ENCODE data around the gene CXADR.

Gene CXADR

GRCh38 chr21:17609681-17610080 is 96.8 kb downstream of the CXADR start:
- Histone ChIP-seq H4K20me1 (ENCODE audit: control insufficient read depth, insufficient read depth, low read depth, low read length) (peaks cover 29% of the 10 kb centered on the region), H3K9me2 (replicated peaks; ENCODE audit: control insufficient read depth, low read length) (no peaks in the 10 kb centered on the region), H3K36me3 (ENCODE audit: control insufficient read depth, low read length) (peaks cover 74% of the 10 kb centered on the region), H3K27ac (ENCODE audit: low read depth, low read length) (no peak overlapping the region), H3K27me3 (ENCODE audit: control insufficient read depth, low read length) (no peaks in the 10 kb centered on the region), H3F3A (ENCODE audit: control insufficient read depth, insufficient read depth) (peaks cover 4% of the 10 kb centered on the region; the same call in 1 of the 2 replicates), H3K4me1 (ENCODE audit: control insufficient read depth, low read length) (peaks cover 25% of the 10 kb centered on the region), H3K9me3 (ENCODE audit: control insufficient read depth, insufficient read depth, low read length) (no peaks in the 10 kb centered on the region), H3K79me2 (ENCODE audit: control insufficient read depth, low read length) (peaks cover 78% of the 10 kb centered on the region), H3K4me2 (ENCODE audit: low read length) (0 out of 2 replicates have a peak overlapping the region, but pooled peaks have one; percentile 67), H3K4me3 (ENCODE audit: low read length) (no peak overlapping the region)
- TF ChIP-seq CTCF (IDR thresholded peaks at IDR 0.05; ENCODE audit: low read depth, low read length, poor library complexity, severe bottlenecking) (no peak), EZH2phosphoT487 (IDR thresholded peaks at IDR 0.05; ENCODE audit: borderline replicate concordance, low read length) (no peak)

DNA sequence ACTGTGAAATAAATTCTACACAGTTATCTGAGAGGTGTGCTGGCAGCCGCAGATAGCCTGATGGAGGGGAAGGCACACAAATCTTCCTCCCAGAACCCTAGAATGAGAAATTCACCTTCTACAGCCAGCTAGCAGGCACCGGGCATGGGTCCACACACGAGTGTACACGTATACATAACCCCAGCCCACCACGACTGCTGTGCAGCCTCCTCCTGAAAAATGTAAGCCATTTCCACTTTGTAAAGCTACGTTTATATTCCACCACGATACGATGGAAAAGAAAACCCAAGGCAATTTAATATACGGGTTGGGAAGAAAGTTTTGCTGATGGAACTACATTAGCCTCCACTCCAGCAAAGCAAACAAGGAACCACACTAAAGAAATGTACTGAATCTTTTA is 98.1 kb downstream of the CXADR start:
- Histone ChIP-seq H3F3A (ENCODE audit: control insufficient read depth, insufficient read depth) (peaks cover 4% of the 10 kb centered on the region; the same call in 1 of the 2 replicates), H3K27me3 (ENCODE audit: control insufficient read depth, low read length) (no peaks in the 10 kb centered on the region), H4K20me1 (ENCODE audit: control insufficient read depth, insufficient read depth, low read depth, low read length) (peaks cover 29% of the 10 kb centered on the region), H3K9me3 (ENCODE audit: control insufficient read depth, insufficient read depth, low read length) (no peaks in the 10 kb centered on the region), H3K27ac (ENCODE audit: low read depth, low read length) (no peak overlapping the region), H3K9me2 (replicated peaks; ENCODE audit: control insufficient read depth, low read length) (no peaks in the 10 kb centered on the region), H3K4me2 (ENCODE audit: low read length) (peak overlapping the region; percentile 67), H3K79me2 (ENCODE audit: control insufficient read depth, low read length) (peaks cover 67% of the 10 kb centered on the region), H3K4me3 (ENCODE audit: low read length) (peak overlapping the region; percentile 99), H3K36me3 (ENCODE audit: control insufficient read depth, low read length) (peaks cover 63% of the 10 kb centered on the region), H3K4me1 (ENCODE audit: control insufficient read depth, low read length) (peaks cover 25% of the 10 kb centered on the region)
- TF ChIP-seq EZH2phosphoT487 (IDR thresholded peaks at IDR 0.05; ENCODE audit: borderline replicate concordance, low read length) (no peak), CTCF (IDR thresholded peaks at IDR 0.05; ENCODE audit: low read depth, low read length, poor library complexity, severe bottlenecking) (no peak)

DNA sequence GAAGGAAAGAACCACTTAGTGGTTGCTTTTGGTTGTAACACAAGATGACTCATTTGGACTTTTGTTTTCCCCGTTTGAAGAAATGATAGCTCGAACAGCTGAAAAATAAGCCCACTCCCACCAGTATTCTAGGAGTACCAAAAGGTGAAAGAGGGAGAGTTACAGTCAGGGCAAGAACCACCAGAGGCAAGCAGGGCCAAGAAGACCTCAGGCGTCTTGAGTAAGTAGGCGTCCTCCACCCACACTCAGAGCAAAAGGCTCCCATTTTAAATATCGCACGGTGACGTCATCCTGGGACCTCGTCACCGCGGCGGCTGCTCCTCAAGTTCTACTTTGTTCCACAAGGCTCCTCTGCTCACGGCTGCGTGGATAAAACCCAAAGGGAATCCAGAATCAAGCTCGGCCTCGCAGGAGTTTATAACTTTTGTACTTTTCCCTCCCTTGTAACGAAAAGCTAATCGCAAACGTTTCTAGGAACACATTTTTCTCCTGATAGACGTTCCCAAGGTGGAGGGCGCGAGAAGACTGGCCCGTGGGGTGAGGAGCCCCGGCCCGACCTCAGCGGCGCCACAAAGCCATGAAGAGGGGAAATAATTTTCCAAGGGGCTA is 98.7 kb downstream of the CXADR start:
- no peak for TF ChIP-seq CTCF (IDR thresholded peaks at IDR 0.05; ENCODE audit: low read depth, low read length, poor library complexity, severe bottlenecking)
- no peak for TF ChIP-seq EZH2phosphoT487 (IDR thresholded peaks at IDR 0.05; ENCODE audit: borderline replicate concordance, low read length)
- H3K4me1 ChIP-seq (ENCODE audit: control insufficient read depth, low read length), result peaks cover 25% of the 10 kb centered on the region
- H3K27me3 ChIP-seq (ENCODE audit: control insufficient read depth, low read length), result no peaks in the 10 kb centered on the region
- peak overlapping the region; percentile 99 for H3K4me3 ChIP-seq (ENCODE audit: low read length)
- H4K20me1 ChIP-seq (ENCODE audit: control insufficient read depth, insufficient read depth, low read depth, low read length), result peaks cover 29% of the 10 kb centered on the region
- no peaks in the 10 kb centered on the region for H3K9me3 ChIP-seq (ENCODE audit: control insufficient read depth, insufficient read depth, low read length)
- peaks cover 57% of the 10 kb centered on the region for H3K36me3 ChIP-seq (ENCODE audit: control insufficient read depth, low read length)
- peak overlapping the region; percentile 67 for H3K4me2 ChIP-seq (ENCODE audit: low read length)
- peak overlapping the region; percentile 48 for H3K27ac ChIP-seq (ENCODE audit: low read depth, low read length)
- H3F3A ChIP-seq (ENCODE audit: control insufficient read depth, insufficient read depth), result peaks cover 4% of the 10 kb centered on the region; the same call in 1 of the 2 replicates
- H3K9me2 ChIP-seq (replicated peaks; ENCODE audit: control insufficient read depth, low read length), result no peaks in the 10 kb centered on the region
- peaks cover 61% of the 10 kb centered on the region for H3K79me2 ChIP-seq (ENCODE audit: control insufficient read depth, low read length)

Measured in DOHH2 (cell line).